GM19328 (cell line): Measurements from ENCODE around the gene VSIG10L2.

Experiments used
- ATAC-seq: cut with Tn5 transposase; IDR thresholded peaks from one replicate; pipeline ENCODE4 v1.9.1; 2021; ENCODE audit warnings: mild to moderate bottlenecking, moderate library complexity; ENCODE audit not compliant: unreplicated experiment

VSIG10L2 gene

DNA sequence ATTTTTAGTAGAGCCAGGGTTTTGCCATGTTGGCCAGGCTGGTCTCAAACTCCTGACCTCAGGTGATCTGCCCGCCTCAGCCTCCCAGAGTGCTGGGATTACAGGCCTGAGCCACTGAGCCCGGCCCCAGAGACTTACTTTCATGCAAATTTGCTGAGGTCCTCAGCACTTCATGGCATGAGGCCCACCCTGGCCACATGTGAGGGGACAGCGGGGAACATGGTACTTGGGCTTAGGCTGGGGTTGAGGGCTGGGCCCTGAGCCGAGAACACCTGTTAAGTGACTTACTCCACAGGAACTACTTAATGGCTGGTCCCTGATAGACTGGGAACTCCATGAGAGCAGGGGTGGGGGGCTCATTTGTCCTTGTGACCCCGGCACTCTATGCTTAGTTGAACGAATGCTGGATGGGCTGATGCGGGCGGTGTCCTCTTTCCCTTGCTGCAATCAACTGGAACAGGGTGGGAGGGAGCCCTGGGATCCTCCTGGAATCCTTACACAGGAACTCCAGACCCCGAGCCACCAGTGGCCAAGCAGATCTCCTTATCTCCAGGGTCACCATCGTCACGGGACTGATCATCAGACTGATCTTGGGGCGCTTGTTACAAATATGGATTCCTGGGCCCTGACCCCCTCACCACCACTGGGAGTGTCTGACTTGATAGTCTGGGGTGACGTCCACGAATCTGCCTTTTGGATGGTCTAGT, 1.0 kb downstream of the VSIG10L2 start:
- ATAC-seq: no peak

DNA sequence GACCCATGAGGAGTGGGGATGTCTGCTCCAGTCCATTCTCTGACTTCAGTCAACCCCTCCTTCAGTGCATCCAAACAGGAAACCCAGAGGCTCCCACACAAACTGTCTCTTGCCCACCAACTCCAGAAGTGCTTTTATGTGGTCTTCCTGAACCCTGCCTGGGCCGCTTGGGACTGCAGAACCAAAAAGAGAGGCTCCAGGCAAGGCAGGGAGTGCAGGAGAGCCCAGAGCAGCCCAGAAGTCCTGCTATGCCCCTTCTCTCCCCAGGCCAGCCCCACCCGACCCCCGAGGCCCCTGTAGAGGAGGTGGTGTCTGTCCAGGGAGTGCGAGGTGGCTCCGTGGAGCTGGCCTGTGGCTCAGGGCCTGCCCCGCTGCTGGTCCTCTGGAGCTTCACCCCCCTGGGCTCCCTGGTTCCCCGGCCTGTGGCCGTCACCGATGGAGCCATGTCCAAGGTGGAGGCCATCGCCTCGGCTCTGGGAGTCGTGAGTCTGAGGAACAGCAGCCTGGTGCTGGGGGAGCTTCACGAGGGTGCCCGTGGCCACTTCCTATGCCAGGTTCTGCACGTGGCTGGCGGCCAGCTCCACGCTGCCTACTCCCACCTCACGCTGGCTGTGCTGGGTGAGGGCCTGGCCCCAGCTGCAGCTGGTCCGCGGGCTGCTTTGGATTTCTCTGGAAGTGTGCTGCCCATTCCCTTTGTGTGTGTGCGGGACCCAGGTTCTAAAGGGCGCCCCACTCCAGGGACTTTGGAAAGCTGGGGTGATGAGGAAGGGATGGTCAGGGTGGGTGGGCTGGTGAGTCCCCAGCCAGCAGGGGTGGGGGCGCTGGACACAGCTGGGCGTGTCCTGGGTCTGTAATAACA, 1.8 kb downstream of the VSIG10L2 start:
- ATAC-seq: no peak

DNA sequence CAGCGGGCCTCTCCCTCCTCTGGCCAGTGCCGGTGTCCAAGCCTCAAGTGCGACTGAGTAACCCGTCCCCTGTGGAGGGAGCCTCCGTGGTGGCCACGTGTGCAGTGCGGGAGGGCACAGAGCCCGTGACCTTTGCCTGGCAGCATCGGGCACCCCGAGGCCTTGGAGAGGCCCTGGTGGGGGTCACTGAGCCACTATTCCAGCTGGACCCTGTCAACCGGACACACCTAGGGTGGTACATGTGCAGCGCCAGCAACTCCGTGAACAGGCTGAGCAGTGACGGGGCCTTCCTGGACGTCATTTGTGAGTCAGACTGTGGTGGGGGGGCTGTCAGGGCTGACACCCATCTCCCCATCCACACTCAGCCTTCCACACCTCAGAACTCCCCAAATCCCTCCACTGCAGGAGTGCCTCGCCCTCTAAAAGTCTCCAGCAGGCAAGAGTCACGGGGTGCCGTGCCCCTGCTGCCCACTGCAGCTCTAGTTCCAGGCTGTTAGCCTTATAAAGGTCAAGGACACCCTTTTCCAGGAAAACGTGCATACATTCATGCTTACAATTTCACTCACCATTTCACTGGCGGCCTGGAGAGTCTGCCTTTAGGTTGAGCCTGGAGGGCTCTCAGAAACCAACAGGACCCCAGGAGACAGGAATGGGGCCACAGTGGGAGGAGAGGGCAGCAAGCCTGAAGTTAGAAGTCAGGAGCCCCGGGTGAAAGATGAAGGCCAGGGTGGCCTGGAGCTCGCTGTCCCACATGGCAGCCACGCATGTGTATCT, 2.6 kb downstream of the VSIG10L2 start:
- ATAC-seq: no peak

DNA sequence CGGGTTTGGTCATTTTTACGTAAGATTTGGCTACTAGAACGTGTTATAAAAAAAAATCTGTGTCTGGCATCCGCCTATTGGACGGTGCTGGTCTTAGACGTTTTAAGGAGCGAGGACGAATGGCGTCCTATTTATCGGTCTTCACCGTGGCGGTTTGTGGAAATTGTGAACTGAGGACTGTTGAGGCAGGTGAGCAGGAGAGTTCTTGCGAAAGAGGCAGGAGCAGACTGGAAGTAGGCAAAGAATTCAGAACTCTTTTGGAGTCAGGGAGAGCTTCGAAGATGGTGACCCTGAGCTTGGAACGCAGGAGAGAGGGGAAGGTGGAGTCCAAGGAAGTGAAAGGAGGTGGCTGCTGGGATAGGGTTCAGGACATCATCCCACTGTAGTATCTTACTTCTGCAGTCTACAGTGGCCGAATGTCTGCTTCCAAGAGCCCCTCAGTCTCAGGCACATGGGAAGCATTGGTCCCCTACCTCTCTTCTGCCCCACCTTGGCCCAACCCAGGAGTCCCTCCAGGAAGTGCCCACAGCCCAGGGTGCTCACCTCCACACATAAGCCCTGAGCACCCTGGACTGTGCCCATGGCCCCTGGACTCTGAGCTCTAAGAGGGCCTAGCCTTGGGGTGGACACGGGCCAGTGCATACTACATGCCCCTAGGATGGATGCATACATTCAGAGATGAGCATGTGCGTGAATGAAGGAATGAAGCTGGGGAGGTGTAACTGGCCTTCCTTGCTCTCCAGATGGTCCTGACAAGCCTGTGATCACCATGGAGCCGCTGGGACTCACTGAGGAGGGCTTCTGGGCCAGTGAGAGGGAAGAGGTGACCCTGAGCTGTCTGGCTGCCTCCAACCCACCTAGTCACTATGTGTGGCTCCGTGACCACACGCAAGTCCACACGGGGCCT, 3.7 kb downstream of the VSIG10L2 start:
- ATAC-seq: no peak

DNA sequence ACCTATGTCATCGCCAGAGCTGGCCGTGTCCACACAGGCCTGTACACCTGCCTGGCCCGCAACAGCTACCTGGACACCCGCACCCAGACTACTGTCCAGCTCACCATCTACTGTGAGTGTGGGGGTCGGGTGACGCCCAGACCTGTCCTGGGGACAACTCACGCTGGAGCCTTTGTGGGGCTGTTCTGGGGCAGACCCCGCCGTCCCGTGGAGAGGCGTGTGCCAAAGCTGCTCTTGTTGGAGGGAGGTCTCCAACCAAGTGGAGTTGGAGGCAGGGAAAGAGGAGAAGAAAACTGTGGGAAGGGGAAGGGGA, 4.3 kb downstream of the VSIG10L2 start:
- no peak for ATAC-seq

DNA sequence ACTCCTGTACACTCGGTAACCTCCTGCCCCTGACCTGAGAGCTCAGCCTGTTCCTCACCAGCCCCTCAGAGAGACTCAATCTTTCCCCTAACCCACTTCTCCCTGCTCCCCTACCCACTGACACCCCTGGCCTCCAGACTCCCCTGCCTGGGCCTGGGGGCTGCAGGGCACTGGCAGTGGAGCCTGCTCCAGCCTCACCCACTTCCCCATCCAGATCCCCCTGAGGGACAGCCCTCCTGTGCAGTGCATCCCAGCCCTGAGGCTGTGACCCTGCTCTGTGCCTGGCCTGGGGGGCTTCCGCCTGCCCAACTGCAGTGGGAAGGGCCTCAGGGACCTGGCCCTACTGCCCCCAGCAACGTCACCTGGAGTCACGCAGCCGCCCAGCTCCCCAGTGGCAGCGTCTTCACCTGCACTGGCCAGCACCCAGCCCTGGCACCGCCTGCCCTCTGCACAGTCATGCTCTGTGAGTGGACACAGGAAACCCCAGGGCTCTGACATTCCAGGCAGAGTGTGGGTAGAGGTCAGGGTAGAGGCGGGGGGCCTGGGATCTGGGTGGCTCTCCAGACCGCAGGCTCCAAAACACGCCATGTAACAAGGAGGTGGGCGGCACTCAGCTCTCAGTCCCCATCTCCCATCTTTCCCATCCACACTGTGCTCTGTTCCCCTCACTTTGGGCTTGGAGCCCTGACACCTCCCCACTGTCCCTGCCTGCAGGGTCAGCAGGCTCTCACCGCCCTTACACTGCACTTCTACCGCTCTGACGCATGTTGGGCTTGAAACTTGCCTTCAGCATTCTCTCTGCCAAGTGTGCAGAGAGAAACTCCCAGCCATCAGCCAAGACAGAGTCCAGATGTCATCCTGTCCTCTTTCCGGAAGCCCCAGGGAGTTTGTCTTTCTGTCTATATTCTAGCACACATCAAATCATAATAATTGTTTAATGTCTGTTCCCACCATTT, 5.1 kb downstream of the VSIG10L2 start:
- ATAC-seq: no peak

DNA sequence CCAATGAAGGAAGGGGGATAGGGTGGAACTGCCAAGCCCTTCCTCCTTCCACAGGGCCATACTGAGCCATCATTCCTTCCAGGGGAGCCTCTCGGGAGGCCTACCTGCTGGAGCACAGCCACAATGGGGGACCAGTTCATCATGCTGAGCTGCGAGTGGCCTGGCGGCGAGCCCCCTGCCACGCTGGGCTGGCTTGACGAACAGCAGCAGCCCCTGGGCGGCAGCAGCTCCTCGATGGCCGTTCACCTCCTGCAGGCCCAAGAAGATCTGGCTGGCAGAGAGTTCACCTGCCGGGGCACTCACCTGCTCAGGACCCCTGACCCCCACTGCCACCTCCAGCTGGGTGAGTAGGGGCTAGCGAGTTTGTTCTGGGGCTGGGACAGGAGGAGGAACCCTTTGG, 5.9 kb downstream of the VSIG10L2 start:
- ATAC-seq: no peak

DNA sequence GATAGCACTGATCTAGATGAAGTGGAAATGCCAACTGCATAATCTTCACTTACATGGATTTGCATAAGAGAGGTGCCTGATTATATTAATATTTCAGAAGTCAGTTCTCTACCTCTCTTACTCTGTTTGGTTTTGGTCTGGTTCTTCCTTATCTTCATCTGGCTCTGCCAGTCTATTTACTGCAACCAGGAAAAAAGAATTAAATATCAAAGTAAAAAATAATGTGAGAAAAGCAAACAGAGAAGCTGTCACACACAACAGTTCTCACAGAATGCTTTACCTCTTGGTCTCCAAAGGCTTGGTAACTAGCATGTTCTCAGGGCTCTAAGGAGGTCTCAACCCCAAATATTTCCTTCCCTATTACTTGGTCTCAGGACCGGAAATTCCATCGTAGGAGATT, 6.7 kb downstream of the VSIG10L2 start:
- ATAC-seq: no peak

DNA sequence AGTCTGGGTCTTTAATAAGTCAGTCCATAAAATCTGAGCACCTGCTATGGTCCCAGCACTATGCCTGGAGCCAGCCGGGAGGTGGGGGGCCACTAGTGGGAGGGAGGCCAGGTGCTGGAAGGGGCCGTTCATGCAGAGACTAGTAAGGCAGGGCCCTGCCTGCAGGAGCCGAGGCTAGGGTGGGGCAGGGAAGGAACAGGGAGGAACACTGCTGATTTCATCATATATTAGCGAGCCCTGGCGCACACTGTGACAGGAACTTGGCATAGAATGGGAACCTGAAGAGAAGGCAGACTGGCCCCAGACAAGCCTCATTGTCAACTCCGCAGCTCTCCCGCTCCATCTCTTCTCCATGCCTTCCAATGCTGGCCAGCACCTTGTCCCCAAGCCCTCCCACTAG, 7.1 kb downstream of the VSIG10L2 start:
- no peak for ATAC-seq

DNA sequence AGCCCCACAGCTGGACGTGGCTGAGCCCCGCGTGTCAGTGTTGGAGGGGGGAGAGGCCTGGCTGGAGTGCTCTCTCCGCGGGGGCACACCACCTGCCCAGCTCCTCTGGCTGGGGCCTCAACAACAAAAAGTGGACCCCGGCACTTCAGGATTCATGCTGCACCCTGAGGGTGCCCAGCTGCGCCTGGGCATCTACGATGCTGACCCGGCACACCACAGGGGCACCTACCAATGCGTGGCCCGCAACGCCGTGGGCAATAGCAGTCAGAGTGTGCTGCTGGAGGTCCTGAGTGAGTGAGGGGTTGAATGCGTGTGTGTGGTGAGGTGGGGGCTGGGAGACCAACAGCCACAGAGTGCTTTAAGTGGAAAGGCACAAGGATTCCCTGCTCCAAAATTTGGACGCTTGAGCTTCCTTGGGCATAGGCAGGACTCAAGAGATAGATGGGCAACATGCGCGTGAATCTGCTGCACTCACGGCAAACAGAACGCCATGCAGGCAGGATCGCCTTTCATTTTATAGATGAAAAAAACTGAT, 7.6 kb downstream of the VSIG10L2 start:
- no peak for ATAC-seq

DNA sequence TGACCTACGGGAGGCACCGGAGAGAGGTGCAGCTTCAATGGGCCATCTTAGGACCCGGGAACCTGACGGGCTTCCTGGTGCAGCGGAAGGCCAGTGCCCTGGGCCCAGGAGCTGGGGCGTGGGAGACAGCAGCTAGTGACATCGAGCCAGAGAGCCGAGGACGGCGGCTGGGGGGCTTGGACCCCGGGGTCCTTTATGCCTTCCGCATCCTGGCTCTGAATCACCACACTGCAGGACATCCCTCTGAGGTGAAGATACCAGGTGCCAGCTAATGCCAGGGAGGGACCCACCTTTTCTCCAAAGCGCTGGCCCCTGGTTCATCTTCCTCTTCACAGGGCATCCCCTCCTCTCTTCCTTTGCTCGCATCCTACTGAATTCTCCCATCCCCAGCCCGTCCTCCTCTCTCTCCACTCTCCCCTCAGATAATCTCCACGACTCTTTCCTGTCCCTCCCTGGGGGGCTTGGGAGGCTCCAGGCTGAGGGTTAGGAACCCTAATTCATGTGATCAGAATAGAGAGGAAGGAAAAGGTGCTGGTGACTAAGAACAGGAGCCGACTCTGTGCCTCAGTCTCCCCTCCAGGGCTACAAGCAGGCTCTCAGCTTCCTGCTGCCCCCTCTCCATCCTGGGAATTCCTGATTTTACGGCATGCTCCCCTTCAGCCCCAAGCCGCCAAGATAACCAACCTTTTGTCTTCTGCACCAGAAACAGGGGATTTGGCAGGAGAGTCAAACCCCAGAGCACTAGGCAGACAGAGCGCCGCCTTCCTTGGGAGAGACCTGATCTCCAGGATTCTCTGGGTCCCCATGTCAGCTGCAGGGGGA, 8.5 kb downstream of the VSIG10L2 start:
- no peak for ATAC-seq

DNA sequence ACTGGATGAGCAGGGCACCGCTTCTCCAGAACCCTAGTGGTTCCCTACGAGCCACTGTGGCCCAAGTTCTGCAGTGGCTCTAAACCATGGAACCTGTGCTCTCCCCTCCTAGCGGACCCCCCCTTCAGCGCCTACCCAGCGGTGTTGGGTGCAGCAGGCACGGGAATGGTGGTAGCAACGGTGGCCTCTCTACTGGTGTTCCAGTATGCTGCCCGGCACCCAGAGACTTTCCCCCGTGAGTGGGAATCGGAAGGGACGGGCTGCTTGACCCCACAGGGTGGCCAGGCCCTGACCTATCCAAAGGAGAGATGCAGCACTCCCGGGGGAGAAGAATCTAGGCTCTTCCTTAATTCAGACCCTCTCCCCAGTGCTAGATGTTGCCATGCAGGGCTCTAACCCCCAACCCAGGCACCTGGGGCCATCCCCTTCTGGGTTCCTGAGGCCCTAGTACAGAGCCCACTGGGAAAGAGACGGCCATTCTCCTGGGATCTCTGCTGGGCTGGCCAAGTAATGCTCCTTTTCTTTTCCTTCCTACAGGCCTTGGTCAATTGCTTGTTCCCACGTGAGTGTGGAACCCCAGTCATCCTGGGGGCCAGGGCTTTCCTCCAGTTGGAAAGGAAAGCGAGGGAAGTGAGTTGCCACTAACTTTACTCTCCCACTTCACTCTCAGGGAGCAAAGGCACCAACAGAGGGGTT, 9.2 kb downstream of the VSIG10L2 start:
- ATAC-seq: no peak

DNA sequence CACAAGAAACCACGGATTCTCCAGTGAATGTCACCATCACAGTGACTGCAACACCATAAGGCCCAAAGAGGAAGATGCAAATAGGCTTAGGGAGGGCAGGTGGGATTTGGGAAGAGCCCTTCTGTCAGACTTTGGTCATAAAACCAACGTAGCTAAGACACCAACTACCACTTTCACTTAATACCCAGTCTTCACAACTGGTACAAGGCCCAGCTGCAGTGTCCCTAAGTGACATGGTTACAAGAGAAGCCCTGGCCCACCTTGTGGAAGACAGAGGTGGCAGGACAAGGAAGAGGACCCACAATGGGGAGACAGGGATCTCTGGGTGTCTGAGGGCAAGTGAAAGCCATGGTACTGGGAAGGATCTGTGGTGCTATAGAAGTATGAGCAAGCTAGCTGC, 10.0 kb downstream of the VSIG10L2 start:
- no peak for ATAC-seq

DNA sequence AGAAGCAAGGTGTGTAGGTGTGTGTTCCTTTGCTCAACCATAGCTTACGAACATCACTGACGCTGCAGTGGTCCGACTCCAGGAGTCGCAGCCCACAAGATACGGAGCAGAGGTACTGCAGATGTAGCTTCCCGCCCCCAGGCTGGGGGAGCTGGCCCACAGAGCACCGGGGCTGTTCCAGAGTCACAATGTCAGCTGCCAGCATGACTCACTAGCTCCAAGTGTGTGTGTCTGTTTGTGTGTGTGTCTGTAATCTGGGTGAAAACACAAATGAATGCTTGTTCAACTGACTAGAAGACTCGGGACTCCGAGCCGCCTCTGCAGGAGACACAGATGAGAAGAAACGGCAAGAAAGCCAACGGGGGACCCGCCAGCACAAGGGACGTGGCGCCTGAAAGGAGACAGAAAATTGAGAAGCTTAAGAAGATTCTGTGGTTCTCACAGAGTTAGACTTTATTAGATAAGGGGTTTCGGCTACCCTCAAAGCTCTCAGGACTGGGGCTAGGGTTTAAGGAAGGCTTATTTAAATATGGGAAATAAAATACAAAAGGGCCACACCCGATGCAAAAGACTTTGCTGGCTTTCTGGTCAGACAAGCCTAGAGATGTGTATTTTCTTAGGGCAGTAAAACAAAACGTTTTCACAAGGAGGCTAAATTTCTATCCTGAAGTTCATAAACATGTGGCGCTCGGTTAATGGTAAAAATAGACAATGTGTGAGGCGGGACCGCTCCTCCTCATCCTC, 10.7 kb downstream of the VSIG10L2 start:
- no peak for ATAC-seq

DNA sequence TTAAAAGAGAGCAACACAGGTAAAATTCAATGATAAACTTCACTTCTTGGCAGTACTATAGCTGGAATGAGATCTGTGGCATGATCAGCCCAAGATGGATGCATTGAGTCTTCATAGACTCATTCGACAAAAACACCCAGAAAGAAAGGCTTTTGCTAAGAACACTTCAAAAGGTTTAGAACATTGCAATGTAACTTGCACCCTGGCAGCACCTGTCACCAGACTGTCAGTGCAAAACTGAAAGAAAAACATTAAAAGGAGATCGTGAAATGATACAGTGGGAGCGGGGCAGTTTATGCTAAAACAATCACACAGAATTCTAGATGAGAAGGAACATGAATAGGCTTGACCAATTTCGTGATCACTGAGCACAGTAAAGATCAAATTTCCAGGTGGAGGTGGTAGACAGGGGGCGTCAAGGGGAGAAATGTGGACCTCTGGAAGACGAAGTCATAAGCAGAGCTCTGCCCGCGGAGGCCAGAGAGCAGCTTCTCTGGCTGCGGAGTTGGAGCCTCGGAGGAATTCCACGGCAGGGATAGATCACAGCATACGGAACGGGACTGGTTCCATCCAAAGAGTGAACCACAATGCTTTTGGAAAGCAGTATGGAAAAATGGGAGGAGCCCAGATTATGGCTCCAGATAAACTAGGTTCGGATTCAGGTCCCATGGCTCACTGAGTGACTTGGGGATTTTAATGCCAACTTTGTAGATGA, 11.9 kb downstream of the VSIG10L2 start:
- no peak for ATAC-seq

DNA sequence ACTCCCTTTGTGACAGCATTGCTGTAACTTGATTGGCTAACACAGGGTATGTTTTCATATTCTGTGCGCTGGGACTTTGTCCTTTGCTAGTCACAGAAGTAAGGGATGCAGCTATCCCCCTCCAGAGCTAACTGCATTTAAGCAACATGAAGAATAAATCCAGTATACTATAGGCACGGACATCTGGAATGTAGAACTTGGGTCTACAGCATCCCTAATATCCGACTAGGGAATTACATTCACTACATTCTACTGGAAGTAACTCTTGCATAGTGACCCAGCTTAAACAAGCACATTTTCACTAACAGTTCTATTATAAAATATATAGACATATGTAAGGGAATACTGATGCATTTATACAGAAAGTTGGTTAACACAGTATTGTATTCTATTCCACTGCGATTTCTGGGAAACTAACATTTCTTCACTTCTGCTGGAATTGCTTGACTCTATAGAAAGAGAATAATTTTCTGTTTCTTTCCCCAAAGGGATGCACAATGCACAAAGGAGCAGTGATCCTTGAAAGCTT, 13.1 kb downstream of the VSIG10L2 start:
- no peak for ATAC-seq
